Skin of body (tissue), 2 donors: ENCODE data around the gene NCLN. TPM values are rescaled to one million over a fixed set of nuclear protein-coding genes. Genes with fewer than 3 reads are reported as not detected.
A peak's percentile ranks its signal among the peaks of the same experiment; 100 is the strongest.
"Not testable (repeated sequence)": the region's sequence is repeated elsewhere in the genome, so short reads cannot be mapped to it uniquely, and the experiment has no call there.

ENCODE experiments used
- DNase-seq: peaks from one replicate; lab custom pipeline; 2025; lab: John Stamatoyannopoulos, UW
- total RNA-seq: library from RNA; depleted of rRNA; stranded (reverse); fragments of >200 nt; gene quantifications from one replicate; pipeline ENCODE4 v1.2.3, GENCODE V29; 2014

NCLN gene
- 10.9 TPM for total RNA-seq

- DNase-seq, result peak; percentile 98
Measured at GRCh38 chr19:3185461-3186159, at the start of gene NCLN. Gene NCLN, plus strand, starts transcription at chr19:3185930. Its CDS starts 101 bp downstream, at chr19:3186031.

GRCh38 chr19:3135961-3136683 lies 49.6 kb upstream of the NCLN start, which contains the start of gene GNA15:
Gene GNA15, plus strand, starts transcription at chr19:3136033. Its CDS starts 418 bp downstream, at chr19:3136451.
- no peak for DNase-seq

GRCh38 chr19:3136684-3137055 lies 49.1 kb upstream of the NCLN start:
- no peak for DNase-seq

- DNase-seq, result no peak
Measured at GRCh38 chr19:3137119-3137518, 48.6 kb upstream of the NCLN start.

GRCh38 chr19:3138268-3138667 lies 47.5 kb upstream of the NCLN start:
- no peak for DNase-seq

GRCh38 chr19:3140667-3141038 lies 45.1 kb upstream of the NCLN start:
- DNase-seq, result no peak

GRCh38 chr19:3142292-3142670 lies 43.4 kb upstream of the NCLN start:
- DNase-seq, result no peak

- DNase-seq, result no peak
Measured at GRCh38 chr19:3142781-3143337, 42.9 kb upstream of the NCLN start.

GRCh38 chr19:3145909-3146676 lies 39.6 kb upstream of the NCLN start:
- no peak for DNase-seq

- no peak for DNase-seq
Measured at GRCh38 chr19:3146677-3147100, 39.0 kb upstream of the NCLN start.

- no peak for DNase-seq
Measured at GRCh38 chr19:3148503-3148902, 37.2 kb upstream of the NCLN start.

- no peak for DNase-seq
Measured at GRCh38 chr19:3149089-3149488, 36.6 kb upstream of the NCLN start.

GRCh38 chr19:3149526-3150505 lies 35.9 kb upstream of the NCLN start:
- no peak for DNase-seq

GRCh38 chr19:3150739-3151329 lies 34.9 kb upstream of the NCLN start:
- DNase-seq, result no peak

GRCh38 chr19:3151563-3152418 lies 33.9 kb upstream of the NCLN start:
- DNase-seq, result no peak

- no peak for DNase-seq
Measured at GRCh38 chr19:3152419-3152780, 33.3 kb upstream of the NCLN start.

- DNase-seq, result no peak
Measured at GRCh38 chr19:3153286-3154230, 32.2 kb upstream of the NCLN start.

GRCh38 chr19:3154447-3154846 lies 31.3 kb upstream of the NCLN start:
- DNase-seq, result not testable (repeated sequence)
